Neural progenitor cell (in vitro differentiated cells): ENCODE data around the gene TIAL1.

Experiments used
- EZH2 ChIP-seq: fragments of 200-600 bp; sonication (generic); IDR thresholded peaks from 2 replicates; pipeline ENCODE4 v1.6.1; 2017; ENCODE audit warnings: antibody characterized with exemption, mild to moderate bottlenecking, moderate library complexity
- EZH2phosphoT487 ChIP-seq: fragments of 200-600 bp; sonication (generic); IDR thresholded peaks from 2 replicates; pipeline ENCODE4 v1.6.1; 2017; ENCODE audit warnings: antibody characterized with exemption
- TF ChIP-seq, protein P1 (sequence below): fragments of 200-600 bp; sonication (generic); IDR thresholded peaks from 2 replicates; pipeline ENCODE4 v1.5.1; 2017; ENCODE audit warnings: antibody characterized with exemption, mild to moderate bottlenecking

DNA sequence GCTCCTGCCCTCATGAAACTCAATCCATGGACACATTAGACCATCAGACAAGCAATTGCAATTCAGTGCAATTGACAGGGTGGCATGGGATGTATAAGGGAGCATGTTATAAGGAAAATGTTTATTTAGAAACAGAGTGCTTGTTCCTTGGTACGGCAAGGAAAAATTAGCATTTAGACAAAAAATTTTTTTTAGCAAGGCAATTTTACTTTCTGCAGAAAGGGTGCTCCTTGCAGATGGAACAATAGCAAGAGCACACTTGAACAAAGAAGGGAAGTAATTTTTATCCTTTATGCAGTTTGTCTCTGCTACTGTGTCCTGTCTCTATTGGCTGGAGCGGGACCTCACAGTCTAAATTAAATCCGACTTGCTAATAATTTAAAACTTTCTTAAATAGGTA is 48.2 kb upstream of the TIAL1 start:
- TF ChIP-seq, protein P1, sequence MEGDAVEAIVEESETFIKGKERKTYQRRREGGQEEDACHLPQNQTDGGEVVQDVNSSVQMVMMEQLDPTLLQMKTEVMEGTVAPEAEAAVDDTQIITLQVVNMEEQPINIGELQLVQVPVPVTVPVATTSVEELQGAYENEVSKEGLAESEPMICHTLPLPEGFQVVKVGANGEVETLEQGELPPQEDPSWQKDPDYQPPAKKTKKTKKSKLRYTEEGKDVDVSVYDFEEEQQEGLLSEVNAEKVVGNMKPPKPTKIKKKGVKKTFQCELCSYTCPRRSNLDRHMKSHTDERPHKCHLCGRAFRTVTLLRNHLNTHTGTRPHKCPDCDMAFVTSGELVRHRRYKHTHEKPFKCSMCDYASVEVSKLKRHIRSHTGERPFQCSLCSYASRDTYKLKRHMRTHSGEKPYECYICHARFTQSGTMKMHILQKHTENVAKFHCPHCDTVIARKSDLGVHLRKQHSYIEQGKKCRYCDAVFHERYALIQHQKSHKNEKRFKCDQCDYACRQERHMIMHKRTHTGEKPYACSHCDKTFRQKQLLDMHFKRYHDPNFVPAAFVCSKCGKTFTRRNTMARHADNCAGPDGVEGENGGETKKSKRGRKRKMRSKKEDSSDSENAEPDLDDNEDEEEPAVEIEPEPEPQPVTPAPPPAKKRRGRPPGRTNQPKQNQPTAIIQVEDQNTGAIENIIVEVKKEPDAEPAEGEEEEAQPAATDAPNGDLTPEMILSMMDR, result no peak
- TF ChIP-seq EZH2phosphoT487 (no peak), EZH2 (no peak)
